Kidney capillary endothelial cell (primary cell): ENCODE measurements around the gene SHROOM1.
"Not testable (repeated sequence)": the region's sequence is repeated elsewhere in the genome, so short reads cannot be mapped to it uniquely, and the experiment has no call there.

Experiments used
- DNase-seq: peaks from one replicate; pipeline ENCODE4 v3.0.0-alpha.2; 2018; ENCODE audit warnings: low spot score

Gene SHROOM1

GRCh38 chr5:132807163-132807838, 23.1 kb downstream of the SHROOM1 start:
- DNase-seq, result no peak

DNA sequence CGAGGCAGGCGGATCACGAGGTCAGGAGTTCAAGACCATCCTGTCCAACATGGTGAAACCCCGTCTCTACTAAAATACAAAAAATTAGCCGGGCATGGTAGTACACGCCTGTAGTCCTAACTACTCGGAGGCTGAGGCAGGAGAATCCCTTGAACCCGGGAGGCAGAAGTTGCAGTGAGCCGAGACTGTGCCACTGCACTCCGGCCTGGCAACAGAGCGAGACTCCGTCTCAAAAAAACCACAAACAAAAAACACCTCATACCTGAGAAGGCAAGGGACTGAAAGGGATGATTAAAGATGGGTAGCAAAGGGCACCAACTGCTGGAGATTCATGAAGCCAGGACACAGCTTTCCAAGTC, 23.7 kb downstream of the SHROOM1 start:
- DNase-seq, result not testable (repeated sequence)

DNA sequence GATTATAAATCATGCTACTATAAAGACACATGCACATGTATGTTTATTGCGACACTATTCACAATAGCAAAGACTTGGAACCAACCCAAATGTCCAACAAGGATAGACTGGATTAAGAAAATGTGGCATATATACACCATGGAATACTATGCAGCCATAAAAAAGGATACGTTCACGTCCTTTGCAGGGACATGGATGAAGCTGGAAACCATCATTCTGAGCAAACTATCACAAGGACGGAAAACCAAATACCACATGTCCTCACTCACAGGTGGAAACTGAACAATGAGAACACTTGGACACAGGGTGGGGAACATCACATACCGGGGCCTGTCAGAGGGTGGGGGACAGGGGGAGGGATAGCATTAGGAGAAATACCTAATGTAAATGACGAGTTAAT, 24.6 kb downstream of the SHROOM1 start:
- DNase-seq, result not testable (repeated sequence)

DNA sequence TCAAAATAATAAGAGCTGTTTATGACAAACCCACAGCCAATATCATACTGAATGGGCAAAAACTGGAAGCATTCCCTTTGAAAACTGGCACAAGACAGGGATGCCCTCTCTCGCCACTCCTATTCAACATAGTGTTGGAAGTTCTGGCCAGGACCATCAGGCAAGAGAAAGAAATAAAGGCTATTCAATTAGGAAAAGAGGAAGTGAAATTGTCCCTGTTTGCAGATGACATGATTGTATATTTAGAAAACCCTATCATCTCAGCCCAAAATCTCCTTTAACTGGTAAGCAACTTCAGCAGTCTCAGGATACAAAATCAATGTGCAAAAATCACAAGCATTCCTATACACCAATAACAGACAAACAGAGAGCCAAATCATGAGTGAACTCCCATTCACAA, 26.2 kb downstream of the SHROOM1 start:
- DNase-seq, result not testable (repeated sequence)

DNA sequence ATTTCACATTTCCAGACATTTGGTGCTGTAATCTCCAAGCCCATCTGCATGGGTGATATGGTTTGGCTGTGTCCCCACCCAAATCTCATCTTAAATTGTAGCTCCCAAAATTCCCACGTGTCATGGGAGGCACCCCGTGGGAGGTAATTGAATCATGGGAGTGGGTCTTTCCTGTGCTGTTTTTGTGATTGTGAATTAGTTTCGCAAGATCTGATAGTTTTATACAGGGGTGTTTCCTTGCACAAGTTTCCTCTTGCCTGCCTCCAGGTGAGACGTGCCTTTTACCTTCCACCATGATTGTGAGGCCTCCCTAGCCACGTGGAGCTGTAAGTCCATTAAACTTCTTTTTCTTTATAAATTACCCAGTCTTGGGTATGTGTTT, 27.8 kb downstream of the SHROOM1 start:
- not testable (repeated sequence) for DNase-seq

GRCh38 chr5:132802044-132802684, 28.3 kb downstream of the SHROOM1 start:
- DNase-seq, result no peak

DNA sequence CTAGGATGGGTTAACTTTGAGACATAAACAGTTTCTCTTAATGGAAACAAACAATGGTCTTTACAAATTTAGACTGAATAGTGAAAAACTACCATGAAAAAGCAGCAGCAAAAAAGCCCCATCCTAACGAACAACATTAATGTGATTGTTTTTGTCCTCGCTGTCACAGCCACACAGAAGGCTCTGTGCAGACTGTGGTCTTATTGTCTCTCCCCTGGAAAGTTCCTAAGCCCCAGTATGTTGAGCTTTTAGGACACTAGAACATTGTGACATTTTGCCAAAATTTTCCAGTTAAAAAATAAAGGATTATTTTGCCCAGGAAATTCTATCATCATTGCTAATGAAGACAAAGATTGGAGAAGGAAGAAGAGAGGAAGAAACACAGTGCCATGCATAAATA, 29.9 kb downstream of the SHROOM1 start:
- DNase-seq, result no peak

GRCh38 chr5:132799392-132799791, 31.1 kb downstream of the SHROOM1 start:
- no peak for DNase-seq

DNA sequence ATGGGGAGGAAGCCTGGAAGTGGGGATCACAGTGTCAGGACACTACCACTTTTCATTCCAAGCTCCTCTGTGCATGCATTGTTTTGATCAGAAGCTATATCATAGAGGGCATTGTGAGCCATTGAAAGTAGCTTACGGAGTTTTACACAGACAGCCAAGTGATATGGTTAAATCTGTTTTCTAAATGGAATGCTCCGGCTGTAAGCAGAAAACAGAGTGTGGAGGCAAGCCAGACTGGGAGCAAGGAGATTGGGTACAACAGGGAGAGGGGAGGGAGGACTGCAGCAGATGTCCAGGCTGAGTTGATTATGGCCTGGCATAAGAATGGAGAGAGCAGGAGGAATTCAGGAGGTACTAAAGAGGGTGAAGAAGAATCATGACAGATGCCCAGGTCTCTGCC, 32.8 kb downstream of the SHROOM1 start:
- DNase-seq, result no peak

GRCh38 chr5:132791026-132791425, 39.4 kb downstream of the SHROOM1 start:
- DNase-seq, result no peak

DNA sequence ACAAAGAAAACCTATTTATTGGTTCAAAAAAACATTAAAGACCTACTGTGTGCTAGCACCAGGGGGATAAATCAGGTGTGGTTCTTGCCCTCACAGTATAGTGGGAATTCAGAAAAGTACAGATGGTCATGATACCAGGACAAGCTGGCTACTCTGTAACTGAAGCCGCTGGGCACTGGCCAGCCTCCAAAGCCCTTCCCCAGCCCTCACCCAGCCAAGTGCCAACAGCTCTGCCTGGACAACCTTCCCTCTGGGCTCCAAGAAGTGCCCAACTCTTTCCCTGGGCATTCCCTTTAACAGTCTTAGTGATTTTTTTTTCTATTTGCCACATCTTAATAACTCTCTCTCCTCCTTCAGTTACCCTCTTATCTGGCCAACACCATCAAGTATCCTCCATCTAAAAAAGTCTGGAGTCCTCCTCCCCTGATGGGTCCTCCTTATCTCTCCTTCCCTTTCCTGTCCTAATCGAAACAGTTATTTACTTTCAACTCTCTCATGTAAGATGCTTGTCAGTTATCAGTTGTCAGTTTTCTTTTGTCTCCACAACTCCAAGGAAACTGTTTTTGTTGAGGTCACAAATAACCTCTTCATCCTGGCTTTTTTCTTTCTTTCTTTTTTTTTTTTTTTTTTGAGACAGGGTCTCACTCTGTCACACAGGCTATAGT, 40.1 kb downstream of the SHROOM1 start:
- DNase-seq, result no peak

DNA sequence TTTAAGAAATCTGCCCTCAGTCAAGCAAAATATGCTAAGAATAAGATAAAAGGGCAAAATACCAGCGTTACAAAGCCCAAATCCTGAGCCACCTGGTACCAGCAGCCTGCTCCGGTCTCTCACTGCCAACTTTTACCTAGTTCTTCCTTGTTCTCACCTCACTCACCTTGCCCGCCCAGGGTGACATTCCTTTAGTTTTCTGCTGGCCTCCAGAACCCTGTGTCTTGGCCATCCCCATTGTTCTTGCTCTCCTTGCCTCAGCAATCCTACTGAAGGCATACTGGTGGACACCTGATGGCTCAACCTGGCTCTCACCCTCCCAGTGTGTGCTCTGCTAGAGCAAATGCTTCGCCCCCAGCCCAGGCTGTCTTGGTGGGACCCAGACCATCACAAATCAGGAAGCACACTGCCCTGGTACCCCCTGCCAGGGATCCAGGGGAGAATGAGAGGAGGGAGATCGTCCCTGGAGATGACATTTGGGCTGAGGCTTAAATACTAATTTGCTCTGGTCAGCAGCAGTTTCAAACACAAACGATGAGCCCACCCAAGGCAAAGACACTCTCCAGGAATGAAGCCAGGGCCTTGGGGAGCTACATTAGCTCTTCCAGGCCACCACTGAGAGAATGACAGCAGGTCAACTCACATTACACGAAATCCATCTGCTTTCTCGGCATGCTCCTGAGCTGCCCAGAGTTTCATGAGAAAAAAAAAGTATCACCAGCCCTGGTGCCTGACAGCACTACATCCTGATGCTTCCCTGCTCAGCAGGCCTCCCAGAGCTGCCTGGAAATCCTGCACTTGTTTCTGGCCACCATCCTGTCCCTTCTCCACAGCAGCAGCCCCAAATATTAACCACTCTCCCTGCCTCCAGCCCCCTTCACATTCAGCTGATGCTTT, 41.2 kb downstream of the SHROOM1 start:
- DNase-seq, result no peak

DNA sequence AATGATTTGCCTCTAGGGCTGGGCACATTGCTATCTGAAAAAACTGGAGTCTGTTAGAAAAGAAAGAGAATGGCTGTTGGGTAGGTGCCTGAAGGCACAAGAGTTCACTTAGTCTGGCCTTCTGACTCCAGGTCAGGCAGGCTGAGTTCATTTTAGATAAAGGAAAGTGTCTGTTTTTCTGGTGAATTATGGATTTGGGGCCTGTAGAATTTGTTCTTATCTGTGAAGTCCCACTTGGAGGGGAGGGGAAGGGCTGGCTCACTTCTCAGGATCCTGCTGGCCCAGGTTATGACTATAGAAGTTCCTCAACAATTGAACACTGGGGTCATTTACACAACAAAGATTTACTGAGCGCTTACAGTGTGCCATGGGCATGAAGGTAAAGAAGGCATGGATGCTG, 41.9 kb downstream of the SHROOM1 start:
- no peak for DNase-seq

- no peak for DNase-seq
Measured at GRCh38 chr5:132787076-132787475, 43.4 kb downstream of the SHROOM1 start.

DNA sequence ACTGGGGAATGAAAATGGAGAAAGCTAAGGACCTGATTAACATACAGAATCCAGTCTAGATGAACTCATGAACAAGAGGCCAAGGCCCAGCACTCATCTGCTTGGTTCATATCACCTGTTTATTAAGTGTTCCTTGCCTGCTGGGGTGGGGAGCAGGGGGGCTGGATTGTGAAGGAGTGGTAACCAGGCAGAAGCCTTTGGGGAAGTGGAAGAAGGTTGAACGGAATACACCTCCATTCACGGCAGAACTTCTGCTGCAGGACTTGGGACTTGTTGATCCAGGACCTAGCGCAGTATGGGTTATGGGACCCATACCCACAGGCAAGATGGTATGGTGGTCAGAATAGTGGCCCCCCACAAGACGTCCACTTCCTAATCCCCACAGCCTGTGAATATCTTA, 44.6 kb downstream of the SHROOM1 start:
- DNase-seq, result no peak

DNA sequence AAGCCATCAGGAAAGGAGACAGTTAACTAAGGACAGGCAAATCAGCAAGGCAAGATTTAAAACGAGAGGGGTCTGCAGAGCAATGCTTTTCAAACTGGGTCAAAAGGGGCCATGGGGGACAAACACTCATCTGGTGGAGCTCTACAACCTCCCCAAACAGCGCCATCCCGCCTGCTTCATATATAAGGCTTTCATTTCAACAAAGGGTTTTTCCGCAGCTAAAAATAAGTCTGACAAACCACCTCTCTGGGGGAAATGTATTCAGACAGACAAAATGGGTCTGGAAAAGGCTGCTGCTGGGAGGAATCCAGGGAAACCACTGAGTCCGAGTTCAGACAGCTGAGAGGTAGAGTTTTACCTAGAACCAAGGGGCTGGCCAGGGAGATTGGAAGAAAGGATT, 45.1 kb downstream of the SHROOM1 start:
- DNase-seq, result no peak

DNA sequence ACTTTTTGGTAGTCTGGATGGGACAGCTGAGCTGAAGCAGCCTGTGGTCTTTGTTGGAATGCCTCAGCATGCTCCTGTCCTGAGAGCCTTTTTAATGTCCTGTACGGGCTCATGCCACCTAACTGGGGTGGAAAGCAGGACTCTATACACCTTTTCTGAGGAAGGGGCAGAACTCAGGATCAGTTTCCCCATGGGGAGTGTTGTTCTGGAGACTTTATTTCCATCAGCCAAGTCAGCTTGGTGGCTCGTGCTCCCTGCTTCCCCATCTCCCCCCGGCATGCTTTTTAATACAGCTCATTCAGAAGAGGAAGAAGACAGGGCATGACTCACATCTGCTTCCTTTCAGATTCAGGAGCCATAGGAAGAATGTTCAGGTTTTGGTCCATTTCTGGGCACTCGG, 48.3 kb downstream of the SHROOM1 start:
- DNase-seq, result peak; percentile 82

DNA sequence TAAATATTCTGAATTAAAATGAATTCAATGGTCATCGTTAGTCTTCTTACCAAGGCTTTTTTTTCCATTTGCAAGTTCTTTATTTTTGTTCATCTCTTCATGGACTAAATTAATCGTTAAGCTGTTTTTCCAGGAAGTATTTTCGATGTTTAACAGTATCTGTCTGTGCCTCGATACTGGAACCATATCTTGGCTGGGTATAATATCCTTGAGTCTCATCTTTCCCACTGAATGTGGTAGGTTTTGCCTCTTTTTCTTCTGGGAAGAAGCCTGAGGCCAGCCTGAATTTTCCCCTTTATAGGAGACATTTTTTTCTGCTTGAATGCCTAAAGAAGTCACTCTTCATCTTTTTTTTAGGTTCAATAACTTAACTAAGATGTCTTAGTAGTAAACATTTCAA, 49.4 kb downstream of the SHROOM1 start:
- DNase-seq, result no peak

- DNase-seq, result no peak
Measured at GRCh38 chr5:132780577-132780976, 49.9 kb downstream of the SHROOM1 start.

- DNase-seq, result no peak
Measured at GRCh38 chr5:132779961-132780360, 50.5 kb downstream of the SHROOM1 start.

GRCh38 chr5:132778856-132779255, 51.6 kb downstream of the SHROOM1 start:
- DNase-seq, result no peak

DNA sequence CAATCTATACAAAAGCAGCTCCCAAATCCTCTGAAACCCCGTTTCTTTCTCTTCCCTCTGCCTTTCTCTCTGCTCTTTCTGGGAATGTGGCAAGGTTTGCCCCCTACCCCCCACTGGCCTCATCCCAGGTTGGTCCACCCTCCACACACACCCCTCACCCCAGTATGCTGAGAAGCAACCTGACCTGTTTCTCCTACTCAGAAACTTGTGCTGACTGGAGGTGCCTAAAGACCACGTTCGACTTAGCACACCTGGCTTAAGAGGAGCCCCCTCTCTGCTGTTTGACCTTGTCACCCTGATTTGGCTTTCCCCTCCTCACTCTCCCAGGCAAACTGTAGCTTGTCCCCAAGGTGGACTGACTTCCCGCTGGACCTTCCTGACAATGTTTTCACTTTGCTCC, 52.3 kb downstream of the SHROOM1 start:
- no peak for DNase-seq
